Vagina (tissue), 2 donors: ENCODE data around the gene PAWR. TPM values are rescaled to one million over a fixed set of nuclear protein-coding genes. Genes with fewer than 3 reads are reported as not detected.

Source experiments
- DNase-seq, 2 donors: peaks; one replicate each; pipeline ENCODE4 v3.0.0-alpha.2; 2017; ENCODE audit errors: extremely low spot score in 2 of 2
- H3K27ac ChIP-seq: fragments of 200-600 bp; sonication (generic); one replicate; pipeline ENCODE4 v1.5.1; 2019
- H3K27me3 ChIP-seq: fragments of 200-600 bp; sonication (generic); one replicate; pipeline ENCODE4 v1.5.1; 2019
- H3K36me3 ChIP-seq, 2 donors: fragments of 200-600 bp; sonication (generic); one replicate each; pipeline ENCODE4 v1.5.1; 2017 to 2019
- H3K4me1 ChIP-seq: fragments of 200-600 bp; sonication (generic); one replicate; pipeline ENCODE4 v1.5.1; 2019
- H3K4me3 ChIP-seq, 2 donors: fragments of 200-600 bp; sonication (generic); 1 replicate in 1 of 2; 2 replicates in 1 of 2; pipeline ENCODE4 v1.5.1; 2016 to 2019
- H3K9me3 ChIP-seq: fragments of 200-600 bp; sonication (generic); one replicate; pipeline ENCODE4 v1.5.1; 2019
- CTCF ChIP-seq, 3 experiments: fragments of 450-650 bp in 2 of 3; fragments of 200-600 bp in 1 of 3; sonication (generic) in 1 of 3; IDR thresholded peaks; one replicate each; pipeline ENCODE4 v1.5.1; 2017 to 2019; ENCODE audit warnings: antibody characterized with exemption in 3 of 3, mild to moderate bottlenecking in 2 of 3, moderate library complexity in 2 of 3
- POLR2A ChIP-seq, 2 donors: fragments of 450-650 bp; IDR thresholded peaks; one replicate each; pipeline ENCODE4 v1.6.1; 2017; ENCODE audit warnings: antibody characterized with exemption in 2 of 2, mild to moderate bottlenecking in 2 of 2, moderate library complexity in 2 of 2
- POLR2AphosphoS5 ChIP-seq, 2 donors: sonication (generic); formaldehyde crosslinking; IDR thresholded peaks; one replicate each; pipeline ENCODE4 v1.9.0; 2017; ENCODE audit warnings: antibody characterized with exemption in 2 of 2, mild to moderate bottlenecking in 2 of 2, low read depth in 1 of 2; ENCODE audit not compliant: insufficient read depth in 1 of 2
- intact Hi-C: fragments of 100-400 bp; cut with DNase I; formaldehyde crosslinking; loops from one replicate; pipeline ENCODE4 v1.15.1; 2023
- total RNA-seq: library from RNA; depleted of rRNA; stranded (reverse); fragments of >200 nt; gene quantifications from one replicate; pipeline ENCODE4 v1.2.3, GENCODE V29; 2016

PAWR gene
- total RNA-seq, 1 donor from 2014 or later = 103 TPM

- Histone ChIP-seq H3K9me3 (no peaks in the 10 kb centered on the region), H3K36me3 (no peaks in the 10 kb centered on the region), H3K4me1 (peaks cover 41% of the 10 kb centered on the region), H3K4me3 (no peak overlapping the region), H3K27me3 (no peaks in the 10 kb centered on the region), H3K27ac (no peak overlapping the region)
- DNase-seq = no peak
- intact Hi-C loops = no loop called here
- no peak for TF ChIP-seq POLR2AphosphoS5 (IDR thresholded peaks at IDR 0.05; ENCODE audit: insufficient read depth in 1 of 2, low read depth in 1 of 2)
- no peak for TF ChIP-seq CTCF (IDR thresholded peaks at IDR 0.05)
- no peak for TF ChIP-seq POLR2A (IDR thresholded peaks at IDR 0.05)
Measured at GRCh38 chr12:79560225-79560889, 130.4 kb downstream of the PAWR start.

- TF ChIP-seq CTCF (IDR thresholded peaks at IDR 0.05) (no peak), POLR2AphosphoS5 (IDR thresholded peaks at IDR 0.05; ENCODE audit: insufficient read depth in 1 of 2, low read depth in 1 of 2) (no peak), POLR2A (IDR thresholded peaks at IDR 0.05) (no peak)
- intact Hi-C loops = loop anchor here (10.0 kb wide), 2 partner anchors 625 to 705 kb away; no protein-coding TSS in a partner anchor
- DNase-seq = no peak
- Histone ChIP-seq H3K27me3 (no peaks in the 10 kb centered on the region), H3K9me3 (no peaks in the 10 kb centered on the region), H3K4me3 (no peak overlapping the region), H3K27ac (peak overlapping the region; percentile 34), H3K36me3 (no peaks in the 10 kb centered on the region), H3K4me1 (peaks cover 41% of the 10 kb centered on the region)
Measured at GRCh38 chr12:79559591-79559990, 131.2 kb downstream of the PAWR start.

GRCh38 chr12:79558924-79559469 is 131.8 kb downstream of the PAWR start:
- H3K4me1 ChIP-seq = peaks cover 41% of the 10 kb centered on the region
- H3K4me3 ChIP-seq = no peak overlapping the region

GRCh38 chr12:79557690-79558315 is 133.0 kb downstream of the PAWR start:
- intact Hi-C loops = loop anchor here (10.0 kb wide), 2 partner anchors 627 to 707 kb away; no protein-coding TSS in a partner anchor
- Histone ChIP-seq H3K9me3 (no peaks in the 10 kb centered on the region), H3K36me3 (no peaks in the 10 kb centered on the region), H3K27ac (peak overlapping the region; percentile 63), H3K27me3 (no peaks in the 10 kb centered on the region), H3K4me3 (no peak overlapping the region), H3K4me1 (peaks cover 41% of the 10 kb centered on the region)
- TF ChIP-seq POLR2A (IDR thresholded peaks at IDR 0.05) (no peak), CTCF (IDR thresholded peaks at IDR 0.05) (no peak), POLR2AphosphoS5 (IDR thresholded peaks at IDR 0.05; ENCODE audit: insufficient read depth in 1 of 2, low read depth in 1 of 2) (no peak)
- DNase-seq = no peak

More at GRCh38 chr12:79558924-79559469, 131.8 kb downstream of the PAWR start:
- H3K27me3 ChIP-seq = no peaks in the 10 kb centered on the region
- no peaks in the 10 kb centered on the region for H3K9me3 ChIP-seq
- H3K36me3 ChIP-seq = no peaks in the 10 kb centered on the region
- peak overlapping the region; percentile 34 for H3K27ac ChIP-seq
- no peak for DNase-seq
- intact Hi-C loops = loop anchor here (10.0 kb wide), 2 partner anchors 626 to 706 kb away; no protein-coding TSS in a partner anchor
- TF ChIP-seq POLR2A (IDR thresholded peaks at IDR 0.05) (no peak), POLR2AphosphoS5 (IDR thresholded peaks at IDR 0.05; ENCODE audit: insufficient read depth in 1 of 2, low read depth in 1 of 2) (no peak), CTCF (IDR thresholded peaks at IDR 0.05) (no peak)
